Suprapubic skin (tissue), 4 donors: ENCODE data around the gene USB1.

Experiments used
- CTCF ChIP-seq, 2 donors: fragments of 200-600 bp in 1 of 2; fragments of 450-650 bp in 1 of 2; sonication (generic) in 1 of 2; IDR thresholded peaks; one replicate each; pipeline ENCODE4 v1.5.1; 2016 to 2019; ENCODE audit warnings: antibody characterized with exemption in 2 of 2, mild to moderate bottlenecking in 1 of 2, moderate library complexity in 1 of 2
- POLR2A ChIP-seq, 2 donors: fragments of 450-650 bp; IDR thresholded peaks; one replicate each; pipeline ENCODE4 v1.6.1; 2017; ENCODE audit warnings: antibody characterized with exemption in 2 of 2, mild to moderate bottlenecking in 2 of 2, moderate library complexity in 2 of 2
- POLR2AphosphoS5 ChIP-seq, 3 donors: sonication (generic); formaldehyde crosslinking; IDR thresholded peaks; one replicate each; pipeline ENCODE4 v1.6.1; 2017; ENCODE audit warnings: antibody characterized with exemption in 3 of 3

DNA sequence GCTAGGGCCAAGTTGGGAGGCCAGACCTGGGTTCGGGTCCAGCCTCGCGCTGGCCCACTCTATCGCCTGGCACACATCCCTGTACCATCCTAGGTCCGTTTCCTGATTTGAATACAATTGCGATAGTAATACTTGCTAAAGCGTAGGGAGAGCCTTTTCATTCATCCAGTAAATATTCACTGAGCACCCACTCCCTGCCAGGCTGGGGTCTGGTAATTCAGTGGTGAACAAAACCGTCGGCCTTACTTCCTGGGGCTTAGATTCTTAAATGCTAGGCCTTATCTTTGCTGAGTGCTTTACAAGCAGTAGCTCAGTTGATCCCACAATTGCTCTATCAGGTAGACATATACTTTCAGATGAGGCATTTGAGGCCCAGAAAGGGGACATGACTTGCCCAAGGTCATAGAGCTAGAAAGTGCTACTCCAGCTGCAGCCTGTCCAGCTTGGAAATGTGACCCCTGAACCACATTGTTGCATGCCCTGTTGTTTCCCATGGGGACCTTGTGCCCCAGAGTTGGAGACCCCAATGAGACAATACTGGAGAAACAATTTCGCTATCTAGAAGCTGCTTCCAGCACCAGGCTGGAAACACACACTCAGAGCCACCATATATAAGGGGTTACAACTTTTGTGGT lies 691 bp downstream of the USB1 start:
- TF ChIP-seq POLR2AphosphoS5 (IDR thresholded peaks at IDR 0.05): no peak
- no peak for TF ChIP-seq CTCF (IDR thresholded peaks at IDR 0.05)
- TF ChIP-seq POLR2A (IDR thresholded peaks at IDR 0.05): no peak
